H7 (cell line): ENCODE data around the gene SLC32A1. TPM values are rescaled to one million over a fixed set of nuclear protein-coding genes. Genes with fewer than 3 reads are reported as not detected.

Source experiments
- DNase-seq: peaks from one replicate; pipeline ENCODE4 v3.0.0; 2012
- H3K27me3 ChIP-seq: 2 replicates; pipeline ENCODE4 v1.6.0; 2011; ENCODE audit warnings: mild to moderate bottlenecking, low read length; ENCODE audit not compliant: control insufficient read depth, insufficient read depth
- H3K36me3 ChIP-seq: replicated peaks from 2 replicates; pipeline ENCODE4 v1.5.1; 2011; ENCODE audit warnings: low read length; ENCODE audit not compliant: control insufficient read depth, insufficient read depth
- H3K4me3 ChIP-seq: 2 replicates; pipeline ENCODE4 v1.5.1; 2011; ENCODE audit warnings: low read depth, mild to moderate bottlenecking, control low read depth, low read length, moderate library complexity; ENCODE audit not compliant: insufficient read depth
- total RNA-seq: library from RNA; depleted of rRNA; stranded (reverse); fragments of >200 nt; shearing (Covaris generic); gene quantifications from 2 replicates; pipeline ENCODE4 v1.2.3, GENCODE V29; 2014

The SLC32A1 gene
- total RNA-seq, 1 experiment from 2014 or later, result not detected

GRCh38 chr20:38755324-38755910 is 31.1 kb downstream of the SLC32A1 start:
- H3K4me3 ChIP-seq, result no peak overlapping the region
- H3K27me3 ChIP-seq, result no peaks in the 10 kb centered on the region
- H3K36me3 ChIP-seq, result peaks cover 17% of the 10 kb centered on the region
- no peak for DNase-seq

GRCh38 chr20:38757145-38757775 is 33.0 kb downstream of the SLC32A1 start:
- no peaks in the 10 kb centered on the region for H3K27me3 ChIP-seq
- H3K4me3 ChIP-seq, result no peak overlapping the region
- peaks cover 19% of the 10 kb centered on the region for H3K36me3 ChIP-seq
- no peak for DNase-seq

- Histone ChIP-seq H3K27me3 (no peaks in the 10 kb centered on the region), H3K36me3 (peaks cover 20% of the 10 kb centered on the region), H3K4me3 (no peak overlapping the region)
- DNase-seq, result no peak
Observed at GRCh38 chr20:38759106-38759505, 34.8 kb downstream of the SLC32A1 start.

- H3K36me3 ChIP-seq, result peaks cover 17% of the 10 kb centered on the region
- no peak overlapping the region for H3K4me3 ChIP-seq
- DNase-seq, result no peak
- no peaks in the 10 kb centered on the region for H3K27me3 ChIP-seq
Observed at GRCh38 chr20:38760978-38761377, 36.7 kb downstream of the SLC32A1 start.

DNA sequence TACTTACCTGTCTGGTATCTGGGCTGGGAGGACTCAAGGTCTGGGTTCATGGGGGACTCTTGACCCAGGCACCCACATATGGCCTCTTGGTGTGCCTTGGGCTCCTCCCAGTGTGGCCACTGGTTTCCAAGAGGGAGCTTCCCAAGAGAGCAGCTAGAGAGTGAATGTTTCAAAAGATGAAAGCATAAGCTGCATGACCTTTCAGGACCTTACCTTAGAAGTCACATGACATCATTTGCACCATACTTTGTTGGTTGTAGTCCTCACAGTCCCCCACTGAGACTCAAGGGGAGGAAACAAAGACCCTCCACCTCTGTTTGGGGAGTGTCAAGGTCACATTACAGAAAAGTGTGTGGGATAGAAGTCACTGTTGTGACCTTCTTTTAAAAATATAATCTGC is 37.9 kb downstream of the SLC32A1 start:
- Histone ChIP-seq H3K36me3 (peaks cover 16% of the 10 kb centered on the region), H3K27me3 (no peaks in the 10 kb centered on the region)
- no peak for DNase-seq

GRCh38 chr20:38763616-38764015 is 39.3 kb downstream of the SLC32A1 start:
- no peak for DNase-seq
- no peak overlapping the region for H3K4me3 ChIP-seq
- H3K36me3 ChIP-seq, result peaks cover 20% of the 10 kb centered on the region
- no peaks in the 10 kb centered on the region for H3K27me3 ChIP-seq

More for the DNA sequence above, 37.9 kb downstream of the SLC32A1 start:
- H3K4me3 ChIP-seq, result no peak overlapping the region

DNA sequence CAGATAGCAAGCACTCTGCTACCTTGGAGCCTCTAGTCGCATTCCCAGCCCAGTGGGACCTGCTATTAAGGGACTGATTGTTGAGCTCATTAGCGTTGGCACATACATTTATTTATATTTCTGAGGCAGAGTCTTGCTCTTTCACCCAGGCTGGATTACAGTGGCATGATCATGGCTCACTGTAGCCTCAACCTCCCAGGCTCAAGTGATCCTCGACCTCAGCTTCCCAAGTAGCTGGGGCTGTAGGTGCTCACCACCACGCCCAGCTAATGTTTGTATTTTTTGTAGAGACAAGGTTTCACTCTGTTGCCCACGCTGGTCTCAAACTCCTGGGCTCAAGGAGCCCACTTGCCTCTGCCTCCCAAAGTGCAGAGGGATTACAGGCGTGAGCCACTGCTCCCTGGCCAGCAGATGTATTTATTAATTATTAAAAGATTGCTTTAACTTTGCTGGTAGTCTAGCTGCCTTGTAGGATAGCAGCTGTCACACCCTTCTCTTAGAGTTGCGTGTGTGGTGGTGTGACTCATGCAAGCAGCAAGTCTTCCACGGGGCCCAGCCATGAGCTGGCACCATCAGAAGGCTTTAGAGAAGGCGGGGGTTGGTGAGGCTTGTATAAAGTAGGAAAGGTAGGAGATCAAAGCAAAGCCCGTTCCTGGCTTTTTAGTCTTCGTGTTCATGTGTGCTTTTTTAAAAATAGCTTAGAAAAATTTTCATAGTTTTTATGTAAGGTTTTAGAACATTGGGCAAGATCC is 40.5 kb downstream of the SLC32A1 start:
- Histone ChIP-seq H3K36me3 (peaks cover 20% of the 10 kb centered on the region), H3K4me3 (no peak overlapping the region), H3K27me3 (no peaks in the 10 kb centered on the region)
- DNase-seq, result no peak

DNA sequence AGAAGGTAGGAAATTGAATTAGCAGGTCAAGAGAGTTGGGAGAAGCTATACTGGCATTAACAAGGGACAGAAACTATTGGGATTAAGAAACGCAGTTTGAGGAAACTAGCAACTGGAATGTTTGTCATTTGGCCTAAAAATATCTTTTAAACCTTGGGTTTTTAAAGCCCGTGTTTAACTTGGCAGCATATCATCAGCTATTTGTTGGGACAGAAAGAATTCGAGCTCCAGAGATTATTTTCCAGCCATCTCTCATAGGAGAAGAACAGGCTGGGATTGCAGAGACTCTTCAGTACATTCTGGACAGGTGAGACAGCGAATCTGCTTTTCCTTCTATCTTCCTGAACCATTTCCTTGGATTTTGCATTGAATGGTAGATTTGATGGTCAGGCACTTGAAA is 41.8 kb downstream of the SLC32A1 start:
- Histone ChIP-seq H3K36me3 (peaks cover 16% of the 10 kb centered on the region), H3K4me3 (no peak overlapping the region), H3K27me3 (no peaks in the 10 kb centered on the region)
- DNase-seq, result no peak

- no peak for DNase-seq
- Histone ChIP-seq H3K36me3 (peaks cover 10% of the 10 kb centered on the region), H3K27me3 (no peaks in the 10 kb centered on the region), H3K4me3 (no peak overlapping the region)
Observed at GRCh38 chr20:38769376-38770295, 45.4 kb downstream of the SLC32A1 start.

DNA sequence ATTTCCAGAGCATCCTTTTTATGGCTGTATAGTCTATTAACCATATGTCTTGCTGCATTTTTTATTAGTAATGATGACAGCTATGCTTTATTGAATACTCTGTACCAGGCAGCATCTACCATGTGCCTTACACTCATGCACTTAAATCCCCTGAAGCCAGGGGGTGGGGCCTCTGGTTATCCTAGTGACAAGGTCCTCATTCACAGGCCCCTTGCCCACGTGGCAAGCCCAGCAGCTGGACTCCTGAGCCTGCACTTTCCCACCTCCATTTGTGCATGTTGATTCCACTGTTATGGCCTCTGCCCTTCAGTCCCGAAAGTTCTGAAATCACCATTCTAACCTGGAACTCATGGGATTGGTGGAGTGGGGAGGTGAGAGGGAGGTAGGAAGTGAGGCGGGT is 46.3 kb downstream of the SLC32A1 start:
- Histone ChIP-seq H3K27me3 (no peaks in the 10 kb centered on the region), H3K36me3 (peaks cover 10% of the 10 kb centered on the region), H3K4me3 (no peak overlapping the region)
- DNase-seq, result no peak

DNA sequence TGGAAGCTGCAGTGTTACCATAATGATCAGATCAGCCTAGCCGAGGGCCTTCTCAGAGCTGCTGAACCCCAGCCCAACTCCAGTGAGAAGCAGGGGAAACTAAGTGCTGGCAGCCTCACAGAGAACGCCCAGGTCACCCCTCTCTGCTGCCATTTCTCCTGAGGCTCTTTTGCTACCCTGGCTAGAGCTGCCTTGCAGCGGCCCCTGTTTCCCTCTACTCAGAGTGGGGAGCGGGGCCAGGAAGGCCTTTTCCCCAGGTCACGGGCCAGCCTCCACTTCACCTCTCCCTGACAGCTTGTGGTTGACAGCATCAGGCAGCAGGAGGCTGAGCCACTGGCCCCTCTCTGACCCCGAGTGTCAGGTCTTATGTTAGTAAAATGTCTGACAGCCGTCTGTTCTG is 46.7 kb downstream of the SLC32A1 start:
- no peak for DNase-seq
- Histone ChIP-seq H3K27me3 (no peaks in the 10 kb centered on the region), H3K36me3 (peaks cover 10% of the 10 kb centered on the region), H3K4me3 (no peak overlapping the region)

- DNase-seq, result no peak
- H3K4me3 ChIP-seq, result no peak overlapping the region
- H3K36me3 ChIP-seq, result peaks cover 10% of the 10 kb centered on the region
- H3K27me3 ChIP-seq, result no peaks in the 10 kb centered on the region
Observed at GRCh38 chr20:38771621-38772020, 47.3 kb downstream of the SLC32A1 start.

- Histone ChIP-seq H3K4me3 (no peak overlapping the region), H3K27me3 (no peaks in the 10 kb centered on the region), H3K36me3 (peaks cover 5% of the 10 kb centered on the region)
- DNase-seq, result no peak
Observed at GRCh38 chr20:38774167-38774566, 49.9 kb downstream of the SLC32A1 start.

- H3K4me3 ChIP-seq, result no peak overlapping the region
- no peak for DNase-seq
- H3K36me3 ChIP-seq, result peaks cover 4% of the 10 kb centered on the region
- no peaks in the 10 kb centered on the region for H3K27me3 ChIP-seq
Observed at GRCh38 chr20:38776363-38776762, 52.1 kb downstream of the SLC32A1 start.
